HepG2 (cell line): ENCODE measurements around the gene TEX9. TPM values are rescaled to one million over a fixed set of nuclear protein-coding genes. Genes with fewer than 3 reads are reported as not detected.
A peak's percentile ranks its signal among the peaks of the same experiment; 100 is the strongest.

Experiments
- CCDC6 ChIP-seq: sonication (generic); formaldehyde crosslinking; IDR thresholded peaks from 2 replicates; pipeline ENCODE4 v1.8.1; 2022; ENCODE audit warnings: mild to moderate bottlenecking, missing genetic modification reagents, moderate library complexity
- CEBPG ChIP-seq: IDR thresholded peaks from 2 replicates; pipeline ENCODE4 v1.6.1; 2016
- HES4 ChIP-seq: sonication (generic); formaldehyde crosslinking; IDR thresholded peaks from 2 replicates; pipeline ENCODE4 v1.9.0; 2021; ENCODE audit warnings: mild to moderate bottlenecking, missing genetic modification reagents, borderline replicate concordance
- JARID2 ChIP-seq: sonication (generic); formaldehyde crosslinking; IDR thresholded peaks from 2 replicates; pipeline ENCODE4 v1.8.1; 2023; ENCODE audit warnings: missing genetic modification reagents, inconsistent platforms; ENCODE audit not compliant: insufficient replicate concordance
- JUN ChIP-seq: sonication (generic); formaldehyde crosslinking; IDR thresholded peaks from 2 replicates; pipeline ENCODE4 v1.4.0; 2020; ENCODE audit warnings: mild to moderate bottlenecking, missing genetic modification reagents
- KLF15 ChIP-seq: sonication (generic); formaldehyde crosslinking; IDR thresholded peaks from 2 replicates; pipeline ENCODE4 v1.8.1; 2023; ENCODE audit warnings: borderline replicate concordance, mild to moderate bottlenecking, inconsistent platforms, missing genetic modification reagents, mixed read lengths
- NR3C1 ChIP-seq: sonication (generic); formaldehyde crosslinking; IDR thresholded peaks from 2 replicates; pipeline ENCODE4 v1.4.0; 2020; ENCODE audit warnings: missing genetic modification reagents
- POLR2G ChIP-seq: fragments of 200-400 bp; formaldehyde crosslinking; IDR thresholded peaks from 2 replicates; pipeline ENCODE4 v1.6.1; 2018; ENCODE audit warnings: mild to moderate bottlenecking, low read depth, low read length, moderate library complexity
- SAFB2 ChIP-seq: sonication (generic); formaldehyde crosslinking; IDR thresholded peaks from 2 replicates; pipeline ENCODE4 v1.5.1; 2020; ENCODE audit warnings: missing genetic modification reagents, low read depth, mild to moderate bottlenecking, borderline replicate concordance
- SUZ12 ChIP-seq: fragments of 150-350 bp; IDR thresholded peaks from 2 replicates; pipeline ENCODE4 v1.6.1; 2014; ENCODE audit warnings: low read depth, low read length
- TCF7L2 ChIP-seq: IDR thresholded peaks from 2 replicates; pipeline ENCODE4 v1.6.1; 2011; ENCODE audit warnings: mild to moderate bottlenecking, low read depth, low read length, moderate library complexity
- TEAD2 ChIP-seq: sonication (generic); formaldehyde crosslinking; IDR thresholded peaks from 2 replicates; pipeline ENCODE4 v1.9.0; 2021; ENCODE audit warnings: missing genetic modification reagents
- ZBTB7B ChIP-seq: sonication (generic); formaldehyde crosslinking; IDR thresholded peaks from 2 replicates; pipeline ENCODE4 v1.4.0; 2020; ENCODE audit warnings: missing genetic modification reagents
- ZFP1 ChIP-seq: IDR thresholded peaks from 2 replicates; pipeline ENCODE4 v1.6.1; 2016
- ZMYM4 ChIP-seq: sonication (generic); formaldehyde crosslinking; IDR thresholded peaks from 2 replicates; pipeline ENCODE4 v1.8.1; 2023; ENCODE audit warnings: mild to moderate bottlenecking, missing genetic modification reagents
- ZNF101 ChIP-seq: sonication (generic); formaldehyde crosslinking; IDR thresholded peaks from 2 replicates; pipeline ENCODE4 v1.4.0; 2020; ENCODE audit warnings: mild to moderate bottlenecking, low read depth, missing genetic modification reagents, borderline replicate concordance
- ZNF326 ChIP-seq: sonication (generic); formaldehyde crosslinking; IDR thresholded peaks from 2 replicates; pipeline ENCODE4 v1.4.0; 2020; ENCODE audit warnings: missing genetic modification reagents, borderline replicate concordance
- ZNF337 ChIP-seq: sonication (generic); formaldehyde crosslinking; IDR thresholded peaks from 2 replicates; pipeline ENCODE4 v1.5.1; 2020; ENCODE audit warnings: missing genetic modification reagents, low read depth, mild to moderate bottlenecking, borderline replicate concordance
- ZNF33A ChIP-seq: sonication (generic); formaldehyde crosslinking; IDR thresholded peaks from 2 replicates; pipeline ENCODE4 v1.5.1; 2020; ENCODE audit warnings: missing genetic modification reagents, mild to moderate bottlenecking, moderate library complexity, borderline replicate concordance
- ZNF510 ChIP-seq: sonication (generic); formaldehyde crosslinking; IDR thresholded peaks from 2 replicates; pipeline ENCODE4 v1.4.0; 2020; ENCODE audit warnings: low read depth, mild to moderate bottlenecking, missing genetic modification reagents
- ZNF619 ChIP-seq: sonication (generic); formaldehyde crosslinking; IDR thresholded peaks from 2 replicates; pipeline ENCODE4 v1.4.0; 2020; ENCODE audit warnings: mild to moderate bottlenecking, missing genetic modification reagents
- ZNF652 ChIP-seq: IDR thresholded peaks from 2 replicates; pipeline ENCODE4 v1.6.1; 2016; ENCODE audit warnings: low read depth, borderline replicate concordance
- ZNF780A ChIP-seq: sonication (generic); formaldehyde crosslinking; IDR thresholded peaks from 2 replicates; pipeline ENCODE4 v1.8.0; 2022; ENCODE audit warnings: mild to moderate bottlenecking, missing genetic modification reagents, moderate library complexity
- ZNF782 ChIP-seq: sonication (generic); formaldehyde crosslinking; IDR thresholded peaks from 2 replicates; pipeline ENCODE4 v1.4.0; 2020; ENCODE audit warnings: missing genetic modification reagents, mild to moderate bottlenecking, borderline replicate concordance
- ZSCAN31 ChIP-seq: sonication (generic); formaldehyde crosslinking; IDR thresholded peaks from 2 replicates; pipeline ENCODE4 v1.5.0; 2020; ENCODE audit warnings: low read depth, mild to moderate bottlenecking, missing genetic modification reagents
- polyA plus RNA-seq, 8 experiments: library from polyadenylated mRNA; depleted of rRNA in 3 of 8; stranded (reverse) in 7 of 8; unstranded in 1 of 8; fragments of >200 nt; fragmentation: Illumina TruSeq in 4 of 8; extraction: Trizol in 4 of 8; gene quantifications; 2 replicates each; pipeline versions ENCODE4 v1.2.1 to v1.2.3, GENCODE V29; 2011 to 2016; ENCODE audit warnings: low read depth in 4 of 8, missing spikeins in 1 of 8, mixed read lengths in 1 of 8; ENCODE audit not compliant: insufficient read depth in 1 of 8
- total RNA-seq, 5 experiments: library from RNA; depleted of rRNA; stranded (reverse); fragments of >200 nt; fragmentation: Illumina TruSeq; extraction: Trizol; gene quantifications; 2 replicates each; pipeline ENCODE4 v1.2.3, GENCODE V29; 2016; ENCODE audit warnings: low read depth in 1 of 5
- TF ChIP-seq, protein P1 (sequence below): sonication (generic); formaldehyde crosslinking; IDR thresholded peaks from 2 replicates; pipeline ENCODE4 v1.4.0; 2020; ENCODE audit warnings: missing genetic modification reagents, borderline replicate concordance
- TF ChIP-seq, protein P2 (sequence below): sonication (generic); formaldehyde crosslinking; IDR thresholded peaks from 2 replicates; pipeline ENCODE4 v1.4.0; 2020; ENCODE audit warnings: missing genetic modification reagents

The TEX9 gene
- total and polyA plus RNA-seq, 2 of the 13 experiments (the other 11 are each of a cell fraction or from before 2014, with no cell fraction given): 0.82 to 6.9 TPM

- TF ChIP-seq JUN (CRISPR knock-in tag): no peak
- no peak for TF ChIP-seq ZFP1 (CRISPR knock-in tag)
- TF ChIP-seq CCDC6: peak; percentile 31; the same call in 1 of the 2 replicates
- peak; percentile 91 for TF ChIP-seq POLR2G
- TF ChIP-seq ZNF782 (CRISPR knock-in tag): no peak
- no peak for TF ChIP-seq SUZ12
- TF ChIP-seq ZBTB7B: no peak
- peak; percentile 94 for TF ChIP-seq ZMYM4 (CRISPR knock-in tag)
- TF ChIP-seq ZNF101 (CRISPR knock-in tag): no peak
- TF ChIP-seq JARID2 (CRISPR knock-in tag): no peak
- TF ChIP-seq TEAD2 (CRISPR knock-in tag): no peak
- no peak for TF ChIP-seq ZNF33A
- peak; percentile 24; the same call in 1 of the 2 replicates for TF ChIP-seq CEBPG (CRISPR knock-in tag)
- no peak for TF ChIP-seq SAFB2 (CRISPR knock-in tag)
- TF ChIP-seq ZNF337 (CRISPR knock-in tag): no peak
- TF ChIP-seq, protein P1, sequence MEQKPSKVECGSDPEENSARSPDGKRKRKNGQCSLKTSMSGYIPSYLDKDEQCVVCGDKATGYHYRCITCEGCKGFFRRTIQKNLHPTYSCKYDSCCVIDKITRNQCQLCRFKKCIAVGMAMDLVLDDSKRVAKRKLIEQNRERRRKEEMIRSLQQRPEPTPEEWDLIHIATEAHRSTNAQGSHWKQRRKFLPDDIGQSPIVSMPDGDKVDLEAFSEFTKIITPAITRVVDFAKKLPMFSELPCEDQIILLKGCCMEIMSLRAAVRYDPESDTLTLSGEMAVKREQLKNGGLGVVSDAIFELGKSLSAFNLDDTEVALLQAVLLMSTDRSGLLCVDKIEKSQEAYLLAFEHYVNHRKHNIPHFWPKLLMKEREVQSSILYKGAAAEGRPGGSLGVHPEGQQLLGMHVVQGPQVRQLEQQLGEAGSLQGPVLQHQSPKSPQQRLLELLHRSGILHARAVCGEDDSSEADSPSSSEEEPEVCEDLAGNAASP (CRISPR knock-in tag): no peak
- no peak for TF ChIP-seq ZNF510 (CRISPR knock-in tag)
- no peak for TF ChIP-seq ZNF619
- no peak for TF ChIP-seq ZNF326 (CRISPR knock-in tag)
- TF ChIP-seq ZNF780A (CRISPR knock-in tag): no peak
- TF ChIP-seq KLF15 (CRISPR knock-in tag): no peak
- TF ChIP-seq ZNF652: no peak
- TF ChIP-seq NR3C1: no peak
- TF ChIP-seq ZSCAN31 (CRISPR knock-in tag): 0 out of 2 replicates have a peak, but pooled peaks have one; percentile 60
- TF ChIP-seq HES4 (CRISPR knock-in tag): no peak
- TF ChIP-seq TCF7L2: no peak
- TF ChIP-seq, protein P2, sequence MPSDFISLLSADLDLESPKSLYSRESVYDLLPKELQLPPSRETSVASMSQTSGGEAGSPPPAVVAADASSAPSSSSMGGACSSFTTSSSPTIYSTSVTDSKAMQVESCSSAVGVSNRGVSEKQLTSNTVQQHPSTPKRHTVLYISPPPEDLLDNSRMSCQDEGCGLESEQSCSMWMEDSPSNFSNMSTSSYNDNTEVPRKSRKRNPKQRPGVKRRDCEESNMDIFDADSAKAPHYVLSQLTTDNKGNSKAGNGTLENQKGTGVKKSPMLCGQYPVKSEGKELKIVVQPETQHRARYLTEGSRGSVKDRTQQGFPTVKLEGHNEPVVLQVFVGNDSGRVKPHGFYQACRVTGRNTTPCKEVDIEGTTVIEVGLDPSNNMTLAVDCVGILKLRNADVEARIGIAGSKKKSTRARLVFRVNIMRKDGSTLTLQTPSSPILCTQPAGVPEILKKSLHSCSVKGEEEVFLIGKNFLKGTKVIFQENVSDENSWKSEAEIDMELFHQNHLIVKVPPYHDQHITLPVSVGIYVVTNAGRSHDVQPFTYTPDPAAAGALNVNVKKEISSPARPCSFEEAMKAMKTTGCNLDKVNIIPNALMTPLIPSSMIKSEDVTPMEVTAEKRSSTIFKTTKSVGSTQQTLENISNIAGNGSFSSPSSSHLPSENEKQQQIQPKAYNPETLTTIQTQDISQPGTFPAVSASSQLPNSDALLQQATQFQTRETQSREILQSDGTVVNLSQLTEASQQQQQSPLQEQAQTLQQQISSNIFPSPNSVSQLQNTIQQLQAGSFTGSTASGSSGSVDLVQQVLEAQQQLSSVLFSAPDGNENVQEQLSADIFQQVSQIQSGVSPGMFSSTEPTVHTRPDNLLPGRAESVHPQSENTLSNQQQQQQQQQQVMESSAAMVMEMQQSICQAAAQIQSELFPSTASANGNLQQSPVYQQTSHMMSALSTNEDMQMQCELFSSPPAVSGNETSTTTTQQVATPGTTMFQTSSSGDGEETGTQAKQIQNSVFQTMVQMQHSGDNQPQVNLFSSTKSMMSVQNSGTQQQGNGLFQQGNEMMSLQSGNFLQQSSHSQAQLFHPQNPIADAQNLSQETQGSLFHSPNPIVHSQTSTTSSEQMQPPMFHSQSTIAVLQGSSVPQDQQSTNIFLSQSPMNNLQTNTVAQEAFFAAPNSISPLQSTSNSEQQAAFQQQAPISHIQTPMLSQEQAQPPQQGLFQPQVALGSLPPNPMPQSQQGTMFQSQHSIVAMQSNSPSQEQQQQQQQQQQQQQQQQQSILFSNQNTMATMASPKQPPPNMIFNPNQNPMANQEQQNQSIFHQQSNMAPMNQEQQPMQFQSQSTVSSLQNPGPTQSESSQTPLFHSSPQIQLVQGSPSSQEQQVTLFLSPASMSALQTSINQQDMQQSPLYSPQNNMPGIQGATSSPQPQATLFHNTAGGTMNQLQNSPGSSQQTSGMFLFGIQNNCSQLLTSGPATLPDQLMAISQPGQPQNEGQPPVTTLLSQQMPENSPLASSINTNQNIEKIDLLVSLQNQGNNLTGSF: no peak
These were observed at the start of gene TEX9 (continued) for GRCh38 chr15:56365075-56365711.
